WTC11 (cell line): ENCODE data around the gene OPRL1. TPM values are rescaled to one million over a fixed set of nuclear protein-coding genes. Genes with fewer than 3 reads are reported as not detected.

Experiments used
- ATAC-seq: fragments of 200-7000 bp; cut with Tn5 transposase; 2 replicates; pipeline ENCODE4 v1.10.0; 2021; ENCODE audit warnings: mild to moderate bottlenecking, moderate library complexity
- CTCF ChIA-PET: fragments of 300-600 bp; sonication (Branson Sonifier 250); formaldehyde crosslinking; loops from one replicate; lab custom pipeline; 2021; ENCODE audit warnings: antibody characterized with exemption; lab: Charles Lee
- POLR2A ChIA-PET: fragments of 350-600 bp; sonication (Branson Sonifier 250); formaldehyde crosslinking; loops from one replicate; lab custom pipeline; 2021; ENCODE audit warnings: antibody characterized with exemption; lab: Charles Lee
- DNase-seq: peaks from one replicate; pipeline ENCODE4 v3.0.0; 2021; ENCODE audit warnings: low spot score
- H3K27ac Mint-ChIP-seq: 2 replicates; pipeline ENCODE4 v1.8.0; 2021; ENCODE audit warnings: mixed read lengths
- H3K27me3 Mint-ChIP-seq: 2 replicates; pipeline ENCODE4 v1.8.0; 2021; ENCODE audit warnings: low read depth, mild to moderate bottlenecking, moderate library complexity, mixed read lengths
- H3K36me3 Mint-ChIP-seq: 2 replicates; pipeline ENCODE4 v1.8.0; 2021; ENCODE audit warnings: mixed read lengths
- H3K4me1 Mint-ChIP-seq: 2 replicates; pipeline ENCODE4 v1.8.0; 2022; ENCODE audit warnings: mixed read lengths
- H3K4me3 Mint-ChIP-seq: 2 replicates; pipeline ENCODE4 v1.8.0; 2021; ENCODE audit warnings: mild to moderate bottlenecking, moderate library complexity, mixed read lengths
- H3K9me3 Mint-ChIP-seq: 2 replicates; pipeline ENCODE4 v1.8.0; 2021; ENCODE audit warnings: mixed read lengths
- AR ChIP-seq: fragments of 250-450 bp; sonication (Bioruptor Pico); IDR thresholded peaks from 2 replicates; pipeline ENCODE4 v1.9.0; 2021; ENCODE audit warnings: mild to moderate bottlenecking
- ARID4B ChIP-seq: sonication (generic); formaldehyde crosslinking; IDR thresholded peaks from 2 replicates; pipeline ENCODE4 v1.8.0; 2023; ENCODE audit warnings: missing genetic modification reagents, mild to moderate bottlenecking, borderline replicate concordance
- CTCF ChIP-seq: fragments of 200-600 bp; IDR thresholded peaks from 2 replicates; pipeline ENCODE4 v1.8.0; 2022; ENCODE audit warnings: antibody characterized with exemption
- E2F4 ChIP-seq: sonication (generic); formaldehyde crosslinking; IDR thresholded peaks from 2 replicates; pipeline ENCODE4 v1.8.1; 2022; ENCODE audit warnings: low read depth, mild to moderate bottlenecking, moderate library complexity, missing genetic modification reagents, borderline replicate concordance
- FOXP1 ChIP-seq: sonication (generic); formaldehyde crosslinking; IDR thresholded peaks from 2 replicates; pipeline ENCODE4 v1.8.0; 2022; ENCODE audit warnings: missing genetic modification reagents, mild to moderate bottlenecking, moderate library complexity, borderline replicate concordance
- FOXP4 ChIP-seq: sonication (generic); formaldehyde crosslinking; IDR thresholded peaks from 2 replicates; pipeline ENCODE4 v1.8.0; 2022; ENCODE audit warnings: mild to moderate bottlenecking, missing genetic modification reagents
- GABPB1 ChIP-seq: sonication (generic); formaldehyde crosslinking; IDR thresholded peaks from 2 replicates; pipeline ENCODE4 v1.8.1; 2023; ENCODE audit warnings: mild to moderate bottlenecking, missing genetic modification reagents
- GRHL2 ChIP-seq: fragments of 250-450 bp; sonication (Bioruptor Pico); IDR thresholded peaks from 2 replicates; pipeline ENCODE4 v1.8.0; 2022; ENCODE audit warnings: mild to moderate bottlenecking, moderate library complexity; ENCODE audit not compliant: insufficient replicate concordance, severe bottlenecking
- GTF2I ChIP-seq: fragments of 250-450 bp; sonication (Bioruptor Pico); conservative IDR thresholded peaks from 2 replicates; pipeline ENCODE4 v1.4.0; 2021; ENCODE audit warnings: mild to moderate bottlenecking
- HMGXB4 ChIP-seq: sonication (generic); formaldehyde crosslinking; IDR thresholded peaks from 2 replicates; pipeline ENCODE4 v1.8.1; 2023; ENCODE audit warnings: mild to moderate bottlenecking, moderate library complexity, missing genetic modification reagents
- KAT7 ChIP-seq: sonication (generic); formaldehyde crosslinking; IDR thresholded peaks from 2 replicates; pipeline ENCODE4 v1.8.1; 2023; ENCODE audit warnings: missing genetic modification reagents, mild to moderate bottlenecking, borderline replicate concordance
- MAX ChIP-seq: sonication (generic); formaldehyde crosslinking; IDR thresholded peaks from 2 replicates; pipeline ENCODE4 v1.8.0; 2022; ENCODE audit warnings: mild to moderate bottlenecking, missing genetic modification reagents
- SMAD3 ChIP-seq: sonication (generic); formaldehyde crosslinking; IDR thresholded peaks from 2 replicates; pipeline ENCODE4 v1.8.0; 2022; ENCODE audit warnings: missing genetic modification reagents, mild to moderate bottlenecking, borderline replicate concordance
- ZBTB21 ChIP-seq: sonication (generic); formaldehyde crosslinking; IDR thresholded peaks from 2 replicates; pipeline ENCODE4 v1.8.1; 2023; ENCODE audit warnings: mild to moderate bottlenecking, missing genetic modification reagents, borderline replicate concordance
- ZNF138 ChIP-seq: sonication (generic); formaldehyde crosslinking; conservative IDR thresholded peaks from 2 replicates; pipeline ENCODE4 v1.8.1; 2022; ENCODE audit warnings: mild to moderate bottlenecking, moderate library complexity, missing genetic modification reagents
- ZNF281 ChIP-seq: sonication (generic); formaldehyde crosslinking; IDR thresholded peaks from 2 replicates; pipeline ENCODE4 v1.8.0; 2023; ENCODE audit warnings: mild to moderate bottlenecking, missing genetic modification reagents
- total RNA-seq: library from RNA; stranded (reverse); gene quantifications from 3 replicates; pipeline ENCODE4 v1.2.3, GENCODE V29; 2021

OPRL1 gene
- total RNA-seq, 1 experiment from 2014 or later: 2.0 TPM

- ATAC-seq (peak; percentile 1; the same call in 1 of the 2 replicates), DNase-seq (no peak)
- peaks cover 59% of the 10 kb centered on the region for H3K27me3 Mint-ChIP-seq
- peak; percentile 93; the same call in 1 of the 2 replicates for TF ChIP-seq HMGXB4 (CRISPR knock-in tag)
- 0 out of 2 replicates have a peak, but pooled peaks have one; percentile 6 for TF ChIP-seq GABPB1 (CRISPR knock-in tag)
- TF ChIP-seq MAX: peak; percentile 53; the same call in 1 of the 2 replicates
- TF ChIP-seq CTCF: no peak
- peak; percentile 45; the same call in 1 of the 2 replicates for TF ChIP-seq ARID4B (CRISPR knock-in tag)
- peak; percentile 51; the same call in 1 of the 2 replicates for TF ChIP-seq FOXP1 (CRISPR knock-in tag)
- 0 out of 2 replicates have a peak, but pooled peaks have one; percentile 37 for TF ChIP-seq ZNF138
- TF ChIP-seq GTF2I (CRISPR knock-in tag): no peak
- peak; percentile 73; the same call in 1 of the 2 replicates for TF ChIP-seq ZNF281 (CRISPR knock-in tag)
- 0 out of 2 replicates have a peak, but pooled peaks have one; percentile 57 for TF ChIP-seq E2F4 (CRISPR knock-in tag)
- TF ChIP-seq FOXP4: peak; percentile 69
- TF ChIP-seq ZBTB21: no peak
- TF ChIP-seq KAT7: peak; percentile 57; the same call in 1 of the 2 replicates
- TF ChIP-seq GRHL2: no peak
- TF ChIP-seq SMAD3: no peak
- no peak for TF ChIP-seq AR (CRISPR knock-in tag)
These were observed 4.2 kb downstream of the OPRL1 start, which contains the start of gene LKAAEAR1 for GRCh38 chr20:64083804-64084684. LKAAEAR1 (minus strand) TSS chr20:64084398; CDS start chr20:64084219, 179 bp downstream.

More at GRCh38 chr20:64083804-64084684, 4.2 kb downstream of the OPRL1 start, which contains the start of gene LKAAEAR1:
- Mint-ChIP-seq H3K9me3 (0 out of 2 replicates have a peak, but pooled peaks cover 3% of the 10 kb centered on the region), H3K36me3 (no peaks in the 10 kb centered on the region), H3K27ac (no peak within 1 kb of the TSS), H3K4me1 (peaks cover 23% of the 10 kb centered on the region), H3K4me3 (peak within 1 kb of the TSS; percentile 85)
- ChIA-PET CTCF (interaction anchor here (0.6 to 5.6 kb wide), 39 partner anchors 8 to 501 kb away, joined by 3 to 119 read pairs (median 5); partner anchors contain the start of genes C20orf204, PCMTD2, PRPF6 and SAMD10), POLR2A (interaction anchor here (1.0 kb wide), 1 partner anchor 36 kb away, joined by 3 read pairs; no protein-coding TSS in a partner anchor)
